Uterus (tissue), 2 donors: ENCODE measurements around the gene GNG8.

Experiments
- CTCF ChIP-seq, 4 experiments: fragments of 200-600 bp in 2 of 4; fragments of 450-650 bp in 2 of 4; sonication (generic) in 2 of 4; IDR thresholded peaks; one replicate each; pipeline ENCODE4 v1.5.1; 2016 to 2019; ENCODE audit warnings: antibody characterized with exemption in 4 of 4, mild to moderate bottlenecking in 2 of 4, moderate library complexity in 1 of 4
- POLR2A ChIP-seq, 2 donors: fragments of 450-650 bp; IDR thresholded peaks; one replicate each; pipeline ENCODE4 v1.6.1; 2016; ENCODE audit warnings: antibody characterized with exemption in 2 of 2, mild to moderate bottlenecking in 1 of 2, moderate library complexity in 1 of 2

- no peak for TF ChIP-seq CTCF (IDR thresholded peaks at IDR 0.05)
- TF ChIP-seq POLR2A (IDR thresholded peaks at IDR 0.05): peak in 1 of 2 donors; percentile 32
Observed at GRCh38 chr19:46654621-46655152, 18.7 kb upstream of the GNG8 start.
